Psoas muscle (tissue), 8 donors: ENCODE data around the gene DCN. TPM values are rescaled to one million over a fixed set of nuclear protein-coding genes. Genes with fewer than 3 reads are reported as not detected.

Experiments
- ATAC-seq, 4 donors: fragments of 200-7000 bp; cut with Tn5 transposase; one replicate each; pipeline ENCODE4 v1.9.1; 2020; ENCODE audit warnings: moderate library complexity in 3 of 4, mild to moderate bottlenecking in 2 of 4
- DNase-seq, 2 donors: peaks; one replicate each; pipeline ENCODE4 v3.0.0-alpha.2; 2020
- H3K27ac ChIP-seq: fragments of 200-600 bp; one replicate; pipeline ENCODE4 v1.8.0; 2022
- H3K27me3 ChIP-seq, 3 donors: fragments of 200-600 bp in 1 of 3; one replicate each; pipeline versions ENCODE4 v1.6.1 to v1.8.0; 2013 to 2022; ENCODE audit warnings: low read length in 2 of 3, mild to moderate bottlenecking in 2 of 3, moderate library complexity in 1 of 3; ENCODE audit not compliant: insufficient read depth in 3 of 3
- H3K36me3 ChIP-seq, 2 donors: fragments of 200-600 bp in 1 of 2; one replicate each; pipeline versions ENCODE4 v1.6.1 to v1.8.0; 2013 to 2022; ENCODE audit warnings: low read depth in 1 of 2, mild to moderate bottlenecking in 1 of 2, moderate library complexity in 1 of 2; ENCODE audit not compliant: insufficient read depth in 1 of 2
- H3K4me1 ChIP-seq: fragments of 200-600 bp; one replicate; pipeline ENCODE4 v1.8.0; 2022
- H3K4me3 ChIP-seq: fragments of 200-600 bp; one replicate; pipeline ENCODE4 v1.8.0; 2022; ENCODE audit warnings: mild to moderate bottlenecking
- H3K9me3 ChIP-seq: fragments of 200-600 bp; one replicate; pipeline ENCODE4 v1.8.0; 2022
- WGBS, 3 donors: extraction: QIAGEN DNeasy Blood & Tissue Kit; methylation state at CpG; one replicate each; pipeline versions ENCODE4 v1.1.6 to v1.1.7; 2013; 5-methylcytosine and 5-hydroxymethylcytosine counted together
- intact Hi-C, 2 donors: fragments of 100-400 bp; cut with DNase I; formaldehyde crosslinking; loops; one replicate each; pipeline versions ENCODE4 v1.11.0 to v1.14.2; 2022
- long read RNA-seq, 2 donors: library from polyadenylated mRNA; unstranded; transcript quantifications; one replicate each; pipeline ENCODE4 v2.0.0, GENCODE V29; 2021
- polyA plus RNA-seq, 3 donors: library from polyadenylated mRNA; stranded (reverse); fragments of 200-250 nt; gene quantifications; one replicate each; pipeline ENCODE4 v1.2.3, GENCODE V29; 2013
- total RNA-seq, 4 donors: library from RNA; stranded (reverse); fragmentation: NEBNext Ultra II Directional in 2 of 4; extraction: Animal tissue kit (Norgen Biotek cat#: 25700) in 2 of 4; gene quantifications; one replicate each; pipeline versions ENCODE4 v1.2.1 to v1.2.4, GENCODE V29; 2021 to 2023
- TF ChIP-seq, protein P1 (sequence below): fragments of 200-600 bp; IDR thresholded peaks from one replicate; pipeline ENCODE4 v1.8.0; 2022; ENCODE audit warnings: antibody characterized with exemption
- donor health status: healthy with polysubstance abuse.
- donor health status: DM: no; HTN: no; CAD: no; lungs with moderate emphysema.
- donor health status: Bipolar disorder and iron deficiency.
- donor health status: healthy.
- donor health status: DM: yes; HTN: yes; CAD: no.
- donor health status: DM: no; HTN: no; CAD: no.
- donor health status: DM: no; HTN: no; CAD: no.
- donor health status: DM: yes; HTN: yes; CAD: no.

The DCN gene, protein sequence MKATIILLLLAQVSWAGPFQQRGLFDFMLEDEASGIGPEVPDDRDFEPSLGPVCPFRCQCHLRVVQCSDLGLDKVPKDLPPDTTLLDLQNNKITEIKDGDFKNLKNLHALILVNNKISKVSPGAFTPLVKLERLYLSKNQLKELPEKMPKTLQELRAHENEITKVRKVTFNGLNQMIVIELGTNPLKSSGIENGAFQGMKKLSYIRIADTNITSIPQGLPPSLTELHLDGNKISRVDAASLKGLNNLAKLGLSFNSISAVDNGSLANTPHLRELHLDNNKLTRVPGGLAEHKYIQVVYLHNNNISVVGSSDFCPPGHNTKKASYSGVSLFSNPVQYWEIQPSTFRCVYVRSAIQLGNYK
- 100 to 1,000 TPM; 224 to 361 (median 310) TPM for total RNA-seq
- polyA plus RNA-seq = 100 to 1,000 TPM; 219 to 227 (median 222) TPM
- long read RNA-seq, donor 1, full-length matches to known transcripts = 86 of 96 reads
- long read RNA-seq, donor 1, partial matches to known transcripts = 8 of 96 reads
- long read RNA-seq, donor 1, other reads (novel, unspliced or antisense) = 2 of 96 reads
- long read RNA-seq, donor 2, full-length matches to known transcripts = 334 of 358 reads
- long read RNA-seq, donor 2, partial matches to known transcripts = 16 of 358 reads
- long read RNA-seq, donor 2, other reads (novel, unspliced or antisense) = 8 of 358 reads

DNA sequence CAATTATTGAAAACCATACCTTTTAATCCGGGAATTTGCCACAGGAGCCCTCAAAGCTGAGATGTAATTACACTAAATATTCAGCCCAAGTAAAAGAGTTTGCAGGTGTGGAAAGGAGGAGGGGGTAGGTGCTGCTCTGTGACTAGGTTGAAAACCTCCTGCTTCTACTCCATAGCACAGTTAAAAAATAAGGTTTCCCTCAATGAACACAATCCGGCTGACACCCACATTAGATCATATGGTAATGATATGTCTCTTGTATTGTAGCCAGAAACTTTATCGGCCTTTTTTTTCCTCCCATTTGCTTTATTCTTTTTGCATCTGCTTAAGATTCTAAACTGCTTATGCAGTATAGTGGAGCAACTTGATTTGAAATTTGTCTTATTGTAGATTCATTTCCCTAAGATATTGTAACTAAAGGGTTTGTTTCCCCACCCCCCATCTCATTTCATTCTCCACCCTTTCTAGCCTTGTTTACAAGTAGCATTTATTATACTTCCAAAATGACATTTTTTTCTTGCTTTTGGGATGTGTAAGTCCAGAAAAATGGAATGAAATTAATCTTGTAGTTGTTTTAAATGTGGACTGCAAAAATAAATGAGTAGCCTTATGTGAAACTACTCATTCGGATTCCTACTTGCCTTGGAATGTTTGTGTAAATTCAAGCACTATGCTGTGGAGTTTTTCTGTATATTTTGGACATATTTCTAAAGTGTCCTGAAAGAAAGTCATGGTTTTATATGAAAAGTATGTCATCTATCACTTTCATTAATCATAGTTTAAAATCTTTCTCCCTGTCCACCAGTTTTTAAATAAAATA, at the start of gene DCN:
TSS of gene DCN (minus strand) at position 182 of the 820 bp plus-strand sequence. CDS start 4,265 bp downstream, outside the sequence.
- Histone ChIP-seq H3K36me3 (no peaks in the 10 kb centered on the region), H3K27me3 (no peaks in the 10 kb centered on the region), H3K27ac (peak within 1 kb of the TSS; percentile 33), H3K4me1 (no peaks in the 10 kb centered on the region), H3K4me3 (peak within 1 kb of the TSS; percentile 45), H3K9me3 (no peaks in the 10 kb centered on the region)
- intact Hi-C loops = no loop called here
- TF ChIP-seq, protein P1, sequence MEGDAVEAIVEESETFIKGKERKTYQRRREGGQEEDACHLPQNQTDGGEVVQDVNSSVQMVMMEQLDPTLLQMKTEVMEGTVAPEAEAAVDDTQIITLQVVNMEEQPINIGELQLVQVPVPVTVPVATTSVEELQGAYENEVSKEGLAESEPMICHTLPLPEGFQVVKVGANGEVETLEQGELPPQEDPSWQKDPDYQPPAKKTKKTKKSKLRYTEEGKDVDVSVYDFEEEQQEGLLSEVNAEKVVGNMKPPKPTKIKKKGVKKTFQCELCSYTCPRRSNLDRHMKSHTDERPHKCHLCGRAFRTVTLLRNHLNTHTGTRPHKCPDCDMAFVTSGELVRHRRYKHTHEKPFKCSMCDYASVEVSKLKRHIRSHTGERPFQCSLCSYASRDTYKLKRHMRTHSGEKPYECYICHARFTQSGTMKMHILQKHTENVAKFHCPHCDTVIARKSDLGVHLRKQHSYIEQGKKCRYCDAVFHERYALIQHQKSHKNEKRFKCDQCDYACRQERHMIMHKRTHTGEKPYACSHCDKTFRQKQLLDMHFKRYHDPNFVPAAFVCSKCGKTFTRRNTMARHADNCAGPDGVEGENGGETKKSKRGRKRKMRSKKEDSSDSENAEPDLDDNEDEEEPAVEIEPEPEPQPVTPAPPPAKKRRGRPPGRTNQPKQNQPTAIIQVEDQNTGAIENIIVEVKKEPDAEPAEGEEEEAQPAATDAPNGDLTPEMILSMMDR = no peak
- DNase-seq = no peak
- WGBS, 3 donors = 45 to 53% (median 52%) methylated on average over 4 of the region's 4 CpGs
- no peak for ATAC-seq

- intact Hi-C loops = no loop called here
- Histone ChIP-seq H3K4me3 (no peak overlapping the region), H3K27ac (no peak overlapping the region), H3K4me1 (no peaks in the 10 kb centered on the region), H3K27me3 (no peaks in the 10 kb centered on the region), H3K9me3 (no peaks in the 10 kb centered on the region), H3K36me3 (no peaks in the 10 kb centered on the region)
- ATAC-seq (no peak), DNase-seq (no peak)
- TF ChIP-seq, protein P1 = no peak
Observed at GRCh38 chr12:91230841-91231240, 48.2 kb upstream of the DCN start.

DNA sequence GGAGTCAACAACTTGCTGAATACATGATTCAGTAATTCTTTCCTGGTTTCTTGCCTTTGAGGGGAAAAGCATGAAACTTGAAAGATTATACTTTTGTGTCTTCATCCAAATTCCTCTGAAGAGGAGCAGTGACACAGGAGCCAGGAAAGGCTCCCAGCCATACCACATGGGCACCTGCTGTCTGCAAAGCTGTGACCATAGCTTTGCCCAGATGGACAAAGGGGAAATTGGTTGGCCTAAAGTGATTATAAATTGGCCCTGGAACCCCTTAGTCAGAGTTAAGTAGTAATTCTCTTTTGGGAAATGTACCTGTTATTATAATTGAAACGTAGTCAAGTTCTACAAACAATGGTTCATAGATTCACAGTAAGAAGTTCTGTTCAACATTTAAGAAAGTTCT, 44.3 kb upstream of the DCN start:
- Histone ChIP-seq H3K27ac (no peak overlapping the region), H3K9me3 (no peaks in the 10 kb centered on the region), H3K4me1 (no peaks in the 10 kb centered on the region), H3K36me3 (no peaks in the 10 kb centered on the region), H3K4me3 (no peak overlapping the region), H3K27me3 (no peaks in the 10 kb centered on the region)
- intact Hi-C loops = no loop called here
- TF ChIP-seq, protein P1 = no peak
- 36 to 52% (median 39%) methylated on average over 1 of the region's 1 CpG for WGBS, 3 donors
- ATAC-seq (no peak), DNase-seq (no peak)

DNA sequence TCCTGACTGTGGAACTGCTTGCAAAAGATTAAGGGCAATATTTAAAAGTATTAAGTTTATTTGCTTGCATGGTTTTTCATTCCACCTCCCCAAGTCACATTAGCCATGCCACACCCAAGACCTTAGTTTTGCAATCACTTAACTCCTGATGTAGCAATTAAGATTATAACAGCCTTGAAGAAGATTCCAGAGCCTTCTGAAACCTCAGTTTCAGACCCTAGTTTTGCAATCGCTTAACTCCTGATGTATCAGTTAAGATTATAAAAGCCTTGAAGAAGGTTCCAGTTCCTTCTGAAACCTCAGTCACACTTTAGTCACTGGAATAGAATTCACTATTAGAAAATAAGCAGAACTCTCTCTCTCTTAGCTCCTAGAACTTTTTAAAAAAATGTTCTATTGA, 42.7 kb upstream of the DCN start:
- Histone ChIP-seq H3K4me1 (no peaks in the 10 kb centered on the region), H3K9me3 (no peaks in the 10 kb centered on the region), H3K4me3 (no peak overlapping the region), H3K36me3 (no peaks in the 10 kb centered on the region), H3K27me3 (no peaks in the 10 kb centered on the region), H3K27ac (no peak overlapping the region)
- TF ChIP-seq, protein P1 = no peak
- 91 to 93% (median 93%) methylated on average over 1 of the region's 1 CpG for WGBS, 3 donors
- ATAC-seq = peak in 1 of 4 donors; percentile 74
- DNase-seq = no peak
- intact Hi-C loops = no loop called here
